Stimulated activated CD4-positive, alpha-beta T cell treated with anti-CD3 and anti-CD28 coated beads, Interleukin-4, amount 100 ng/mL, for 48 hours (primary cell): Measurements from ENCODE around the gene SGSM2.

Experiments
- DNase-seq, 2 donors: peaks; one replicate each; pipeline ENCODE4 v3.0.0-alpha.2; 2020; ENCODE audit warnings: low read depth in 2 of 2

SGSM2 gene

GRCh38 chr17:2369039-2369438, 31.7 kb downstream of the SGSM2 start:
- no peak for DNase-seq

GRCh38 chr17:2369551-2370210, 32.4 kb downstream of the SGSM2 start:
- no peak for DNase-seq

GRCh38 chr17:2370211-2370589, 32.9 kb downstream of the SGSM2 start:
- DNase-seq = no peak

GRCh38 chr17:2371183-2372130, 34.2 kb downstream of the SGSM2 start:
- no peak for DNase-seq

- no peak for DNase-seq
Observed at GRCh38 chr17:2372180-2372579, 34.9 kb downstream of the SGSM2 start.

GRCh38 chr17:2372681-2373080, 35.4 kb downstream of the SGSM2 start:
- DNase-seq = no peak

- no peak for DNase-seq
Observed at GRCh38 chr17:2373179-2373578, 35.9 kb downstream of the SGSM2 start.

- no peak for DNase-seq
Observed at GRCh38 chr17:2374549-2375285, 37.4 kb downstream of the SGSM2 start.

- DNase-seq = no peak
Observed at GRCh38 chr17:2375406-2375805, 38.1 kb downstream of the SGSM2 start.

- DNase-seq = no peak
Observed at GRCh38 chr17:2376107-2376506, 38.8 kb downstream of the SGSM2 start.

GRCh38 chr17:2377659-2378058, 40.4 kb downstream of the SGSM2 start:
- no peak for DNase-seq

- DNase-seq = no peak
Observed at GRCh38 chr17:2378905-2379304, 41.6 kb downstream of the SGSM2 start.

GRCh38 chr17:2379489-2380225, 42.4 kb downstream of the SGSM2 start:
- DNase-seq = no peak

GRCh38 chr17:2380226-2380922, 43.1 kb downstream of the SGSM2 start:
- no peak for DNase-seq

- DNase-seq = no peak
Observed at GRCh38 chr17:2380950-2381649, 43.8 kb downstream of the SGSM2 start.

GRCh38 chr17:2383628-2384167, 46.4 kb downstream of the SGSM2 start:
- no peak for DNase-seq

GRCh38 chr17:2384439-2385127, 47.3 kb downstream of the SGSM2 start:
- DNase-seq = no peak

- DNase-seq = no peak
Observed at GRCh38 chr17:2385240-2386210, 48.2 kb downstream of the SGSM2 start.
